Nephron progenitor cell (in vitro differentiated cells): ENCODE measurements around the gene TMEM165.
A peak's percentile ranks its signal among the peaks of the same experiment; 100 is the strongest.
"Not testable (repeated sequence)": the region's sequence is repeated elsewhere in the genome, so short reads cannot be mapped to it uniquely, and the experiment has no call there.

Experiments
- DNase-seq: peaks from one replicate; pipeline ENCODE4 v3.0.0; 2021
- H3K27ac Mint-ChIP-seq: 2 replicates; pipeline ENCODE4 v1.8.0; 2021; ENCODE audit warnings: mild to moderate bottlenecking, moderate library complexity, mixed read lengths
- H3K27me3 Mint-ChIP-seq: 2 replicates; pipeline ENCODE4 v1.8.0; 2021; ENCODE audit warnings: mild to moderate bottlenecking, low read depth, mixed read lengths; ENCODE audit not compliant: poor library complexity
- H3K36me3 Mint-ChIP-seq: 2 replicates; pipeline ENCODE4 v1.8.0; 2021; ENCODE audit warnings: low read depth, mixed read lengths
- H3K4me1 Mint-ChIP-seq: 2 replicates; pipeline ENCODE4 v1.8.0; 2021; ENCODE audit warnings: mixed read lengths
- H3K4me3 Mint-ChIP-seq: 2 replicates; pipeline ENCODE4 v1.8.0; 2021; ENCODE audit warnings: mild to moderate bottlenecking, moderate library complexity, mixed read lengths
- H3K9me3 Mint-ChIP-seq: 2 replicates; pipeline ENCODE4 v1.8.0; 2021; ENCODE audit warnings: mild to moderate bottlenecking, moderate library complexity, mixed read lengths
- TF ChIP-seq, protein P1 (sequence below): fragments of 200-600 bp; sonication (generic); IDR thresholded peaks from 2 replicates; pipeline ENCODE4 v1.5.0; 2021; ENCODE audit warnings: antibody characterized with exemption

The TMEM165 gene, protein sequence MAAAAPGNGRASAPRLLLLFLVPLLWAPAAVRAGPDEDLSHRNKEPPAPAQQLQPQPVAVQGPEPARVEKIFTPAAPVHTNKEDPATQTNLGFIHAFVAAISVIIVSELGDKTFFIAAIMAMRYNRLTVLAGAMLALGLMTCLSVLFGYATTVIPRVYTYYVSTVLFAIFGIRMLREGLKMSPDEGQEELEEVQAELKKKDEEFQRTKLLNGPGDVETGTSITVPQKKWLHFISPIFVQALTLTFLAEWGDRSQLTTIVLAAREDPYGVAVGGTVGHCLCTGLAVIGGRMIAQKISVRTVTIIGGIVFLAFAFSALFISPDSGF

DNA sequence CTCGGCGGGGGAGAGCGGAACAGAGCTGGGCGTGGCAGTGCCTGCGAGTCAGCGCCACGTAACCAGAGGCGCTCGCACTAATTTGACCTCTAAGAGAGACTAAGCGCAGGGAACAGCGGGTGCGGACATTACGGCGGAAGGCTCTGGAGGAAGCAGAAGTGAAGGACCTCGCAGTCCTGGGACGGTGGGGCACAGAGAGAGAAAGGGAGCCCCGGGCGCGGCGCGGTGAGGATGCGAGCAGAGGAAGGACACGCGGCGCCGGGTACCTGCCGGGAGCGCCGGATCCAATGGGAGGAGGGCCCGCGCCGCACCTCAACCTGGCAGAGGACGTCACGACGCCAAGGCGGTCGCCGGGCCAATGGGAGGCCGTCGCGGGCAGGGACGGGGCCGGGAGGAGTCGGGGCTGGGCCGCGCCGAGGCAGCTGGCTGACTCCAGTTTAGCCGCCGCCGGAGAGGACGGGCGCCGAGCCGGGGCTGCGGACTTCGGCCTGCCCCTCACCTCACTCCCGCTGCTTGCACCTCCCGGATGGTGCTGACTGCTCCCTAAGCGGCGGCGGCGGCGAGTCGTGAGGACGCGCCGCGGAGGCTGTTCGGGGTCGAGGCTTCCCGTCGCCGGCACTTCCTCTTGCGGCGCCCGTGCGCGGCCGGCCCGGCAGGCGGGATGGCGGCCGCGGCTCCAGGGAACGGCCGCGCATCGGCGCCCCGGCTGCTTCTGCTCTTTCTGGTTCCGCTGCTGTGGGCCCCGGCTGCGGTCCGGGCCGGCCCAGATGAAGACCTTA is at the start of gene TMEM165:
Gene TMEM165 (plus strand): TSS at position 429 of the 779 bp plus-strand sequence. CDS start 233 bp downstream, at position 662.
- Mint-ChIP-seq H3K36me3 (peaks cover 10% of the 10 kb centered on the region), H3K27ac (peak within 1 kb of the TSS; percentile 96), H3K9me3 (no peaks in the 10 kb centered on the region), H3K27me3 (peaks cover 8% of the 10 kb centered on the region), H3K4me1 (peaks cover 44% of the 10 kb centered on the region), H3K4me3 (peak within 1 kb of the TSS; percentile 96)
- DNase-seq, result peak; percentile 89
- TF ChIP-seq, protein P1, sequence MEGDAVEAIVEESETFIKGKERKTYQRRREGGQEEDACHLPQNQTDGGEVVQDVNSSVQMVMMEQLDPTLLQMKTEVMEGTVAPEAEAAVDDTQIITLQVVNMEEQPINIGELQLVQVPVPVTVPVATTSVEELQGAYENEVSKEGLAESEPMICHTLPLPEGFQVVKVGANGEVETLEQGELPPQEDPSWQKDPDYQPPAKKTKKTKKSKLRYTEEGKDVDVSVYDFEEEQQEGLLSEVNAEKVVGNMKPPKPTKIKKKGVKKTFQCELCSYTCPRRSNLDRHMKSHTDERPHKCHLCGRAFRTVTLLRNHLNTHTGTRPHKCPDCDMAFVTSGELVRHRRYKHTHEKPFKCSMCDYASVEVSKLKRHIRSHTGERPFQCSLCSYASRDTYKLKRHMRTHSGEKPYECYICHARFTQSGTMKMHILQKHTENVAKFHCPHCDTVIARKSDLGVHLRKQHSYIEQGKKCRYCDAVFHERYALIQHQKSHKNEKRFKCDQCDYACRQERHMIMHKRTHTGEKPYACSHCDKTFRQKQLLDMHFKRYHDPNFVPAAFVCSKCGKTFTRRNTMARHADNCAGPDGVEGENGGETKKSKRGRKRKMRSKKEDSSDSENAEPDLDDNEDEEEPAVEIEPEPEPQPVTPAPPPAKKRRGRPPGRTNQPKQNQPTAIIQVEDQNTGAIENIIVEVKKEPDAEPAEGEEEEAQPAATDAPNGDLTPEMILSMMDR, result no peak

DNA sequence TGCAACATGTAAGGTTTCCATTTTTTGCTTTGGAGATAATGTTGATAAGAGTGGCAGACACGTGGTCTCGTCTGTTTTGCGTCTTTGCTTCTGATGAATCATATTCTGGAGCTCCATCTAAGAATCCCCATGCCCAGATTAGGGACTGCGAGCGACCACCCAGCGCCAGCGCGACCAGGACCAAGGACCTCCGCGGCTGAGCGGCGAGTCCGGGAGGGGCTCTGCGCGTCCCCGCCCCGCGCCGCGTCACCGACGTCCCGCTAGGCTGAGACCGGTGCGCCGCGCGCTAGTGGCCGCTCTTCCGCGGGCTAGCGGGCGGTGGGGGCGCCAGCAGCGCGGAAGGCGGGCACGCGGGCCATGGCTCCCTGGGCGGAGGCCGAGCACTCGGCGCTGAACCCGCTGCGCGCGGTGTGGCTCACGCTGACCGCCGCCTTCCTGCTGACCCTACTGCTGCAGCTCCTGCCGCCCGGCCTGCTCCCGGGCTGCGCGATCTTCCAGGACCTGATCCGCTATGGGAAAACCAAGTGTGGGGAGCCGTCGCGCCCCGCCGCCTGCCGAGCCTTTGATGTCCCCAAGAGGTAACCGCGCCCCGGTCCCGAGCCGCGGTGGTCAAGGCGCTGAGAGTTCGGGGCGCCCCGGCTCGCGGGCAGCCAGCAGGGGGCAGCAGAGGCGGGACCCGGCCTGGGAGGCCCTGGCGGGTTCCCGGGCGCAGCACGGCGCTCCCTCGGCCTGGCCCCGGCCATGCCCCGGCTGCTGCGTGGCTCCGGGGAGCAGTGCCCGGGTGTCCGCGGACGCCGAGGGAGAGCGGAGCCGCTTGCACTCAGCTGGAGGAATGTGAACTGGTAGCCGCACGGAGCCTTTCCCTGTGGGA is 49.5 kb upstream of the TMEM165 start, which contains the start of gene SRD5A3:
Gene SRD5A3 (plus strand): TSS at position 263 of the 871 bp plus-strand sequence. CDS start 95 bp downstream, at position 358.
- Mint-ChIP-seq H3K36me3 (no peaks in the 10 kb centered on the region), H3K27me3 (peaks cover 3% of the 10 kb centered on the region), H3K4me3 (peak within 1 kb of the TSS; percentile 88), H3K4me1 (peaks cover 35% of the 10 kb centered on the region), H3K9me3 (no peaks in the 10 kb centered on the region), H3K27ac (peak within 1 kb of the TSS; percentile 97)
- DNase-seq, result peak; percentile 94
- TF ChIP-seq, protein P1, result peak; percentile 87

DNA sequence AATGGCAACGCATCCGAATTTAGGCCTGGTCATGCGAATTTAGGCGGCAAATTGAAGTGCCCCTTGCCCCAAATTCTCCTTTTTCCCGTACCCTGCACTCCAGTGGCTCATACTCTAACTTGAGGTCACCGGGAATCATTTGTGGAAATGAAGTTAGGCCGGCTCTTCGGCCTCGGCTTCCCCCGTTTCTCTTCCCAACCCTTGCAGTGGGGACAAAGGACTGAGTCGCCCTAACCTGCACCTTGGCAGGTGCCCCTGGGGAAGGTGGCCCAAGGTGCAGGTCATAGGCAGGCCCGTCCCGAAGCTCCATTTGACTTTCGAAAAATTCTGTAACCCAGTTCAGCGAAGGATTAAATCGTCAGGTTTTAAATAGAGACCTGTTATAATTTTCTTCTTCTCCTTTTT is 48.9 kb upstream of the TMEM165 start:
- Mint-ChIP-seq H3K9me3 (peaks cover 3% of the 10 kb centered on the region), H3K36me3 (peaks cover 6% of the 10 kb centered on the region), H3K4me3 (peak overlapping the region; percentile 83), H3K27me3 (peaks cover 3% of the 10 kb centered on the region), H3K4me1 (peaks cover 33% of the 10 kb centered on the region), H3K27ac (peak overlapping the region; percentile 86)
- TF ChIP-seq, protein P1, result no peak
- DNase-seq, result no peak

DNA sequence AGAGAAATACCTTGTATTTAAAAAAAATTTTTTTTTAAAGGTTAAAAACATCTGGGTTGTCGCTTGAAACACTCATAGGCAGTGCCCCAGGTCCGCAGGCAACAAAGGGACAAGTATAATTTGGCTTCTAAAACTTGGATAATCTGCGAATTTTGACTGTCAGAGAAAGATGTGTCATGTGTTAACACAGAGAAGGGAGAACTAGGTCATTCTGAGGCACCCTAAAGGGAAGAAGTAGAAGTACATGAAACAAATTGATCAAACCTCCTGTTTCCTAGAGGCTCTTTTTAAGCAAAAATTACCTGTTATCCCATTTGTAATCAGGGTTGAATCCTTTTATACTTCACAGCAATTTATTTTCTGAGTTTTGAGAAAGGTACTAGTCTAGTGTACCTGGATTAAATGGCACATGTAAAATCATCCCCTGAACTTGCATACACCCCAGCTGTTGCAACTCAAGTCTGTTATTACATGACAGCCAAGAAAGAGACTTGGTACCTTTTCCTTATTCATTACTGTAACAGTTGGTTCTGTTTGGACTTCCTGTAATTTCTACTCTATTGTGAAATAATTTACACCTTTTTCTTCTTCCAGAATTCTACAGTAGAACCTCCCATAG is 48.0 kb upstream of the TMEM165 start:
- TF ChIP-seq, protein P1, result no peak
- peaks cover 33% of the 10 kb centered on the region for H3K4me1 Mint-ChIP-seq
- peaks cover 3% of the 10 kb centered on the region for H3K27me3 Mint-ChIP-seq
- H3K27ac Mint-ChIP-seq, result no peak overlapping the region
- no peak for DNase-seq
- H3K36me3 Mint-ChIP-seq, result peaks cover 15% of the 10 kb centered on the region
- peaks cover 12% of the 10 kb centered on the region for H3K9me3 Mint-ChIP-seq
- H3K4me3 Mint-ChIP-seq, result peak overlapping the region; percentile 83

DNA sequence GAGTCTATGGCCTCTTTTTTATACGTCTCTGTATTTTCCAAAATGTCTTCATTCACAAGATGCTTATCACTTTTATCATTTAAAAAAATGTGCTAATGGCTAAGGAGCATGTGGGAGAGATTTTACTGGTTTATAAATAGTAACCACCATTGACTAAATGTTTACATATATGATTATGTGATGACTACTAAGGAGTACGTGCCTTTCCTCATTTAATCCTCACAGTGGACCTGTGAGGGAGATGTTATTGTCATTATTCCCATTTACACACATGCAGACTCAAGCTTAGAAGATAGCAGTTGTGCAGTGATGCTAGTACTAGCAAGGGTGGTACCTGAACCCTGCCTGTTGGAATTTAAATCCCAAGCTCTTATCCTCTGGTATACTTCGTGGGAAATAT is 47.3 kb upstream of the TMEM165 start:
- Mint-ChIP-seq H3K9me3 (peaks cover 16% of the 10 kb centered on the region), H3K36me3 (peaks cover 22% of the 10 kb centered on the region), H3K27ac (no peak overlapping the region), H3K4me3 (no peak overlapping the region), H3K27me3 (peaks cover 3% of the 10 kb centered on the region), H3K4me1 (peaks cover 33% of the 10 kb centered on the region)
- TF ChIP-seq, protein P1, result no peak
- DNase-seq, result no peak

DNA sequence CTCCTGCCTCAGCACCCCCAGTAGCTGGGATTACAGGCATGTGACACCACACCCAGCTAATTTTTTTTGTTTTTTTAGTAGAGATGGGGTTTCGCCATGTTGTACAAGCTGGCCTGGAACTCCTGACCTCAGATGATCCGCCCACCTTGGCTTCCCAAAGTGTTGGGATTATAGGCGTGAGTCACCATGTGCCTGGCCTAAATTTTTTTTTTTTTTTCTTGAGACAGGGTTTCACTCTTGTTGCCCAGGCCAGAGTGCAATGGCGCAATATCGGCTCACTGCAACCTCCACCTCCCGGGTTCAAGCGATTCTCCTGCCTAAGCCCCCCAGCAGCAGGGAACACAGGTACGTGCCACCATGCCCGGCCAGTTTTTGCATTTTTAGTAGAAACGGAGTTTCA is 44.9 kb upstream of the TMEM165 start:
- Mint-ChIP-seq H3K9me3 (peaks cover 21% of the 10 kb centered on the region), H3K36me3 (peaks cover 35% of the 10 kb centered on the region), H3K4me1 (peaks cover 18% of the 10 kb centered on the region)
- not testable (repeated sequence) for H3K27me3 Mint-ChIP-seq, H3K27ac Mint-ChIP-seq, DNase-seq, H3K4me3 Mint-ChIP-seq
